Measurements from ENCODE around the gene HECW1.

DNA sequence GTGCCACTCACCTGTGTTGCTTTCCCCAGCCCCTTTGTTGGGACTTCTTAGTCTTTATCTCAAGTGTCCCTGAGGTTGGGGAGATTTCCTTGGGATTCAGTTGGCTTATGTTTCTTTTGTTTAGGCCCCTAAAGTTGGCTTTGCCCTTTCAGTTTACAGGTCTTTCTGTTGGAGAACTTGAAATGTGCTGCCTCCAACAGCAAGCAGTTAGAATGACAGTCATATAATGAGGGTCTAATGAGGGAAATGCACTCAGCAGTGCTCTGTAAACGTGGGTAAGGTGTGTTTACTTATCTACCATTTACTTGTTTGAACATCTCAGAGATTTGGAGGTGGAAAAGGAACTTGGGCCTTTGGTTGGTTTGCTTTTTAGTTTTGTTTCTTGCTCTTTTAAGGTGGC, 279.1 kb downstream of the HECW1 start:
- TF ChIP-seq, protein P1, sequence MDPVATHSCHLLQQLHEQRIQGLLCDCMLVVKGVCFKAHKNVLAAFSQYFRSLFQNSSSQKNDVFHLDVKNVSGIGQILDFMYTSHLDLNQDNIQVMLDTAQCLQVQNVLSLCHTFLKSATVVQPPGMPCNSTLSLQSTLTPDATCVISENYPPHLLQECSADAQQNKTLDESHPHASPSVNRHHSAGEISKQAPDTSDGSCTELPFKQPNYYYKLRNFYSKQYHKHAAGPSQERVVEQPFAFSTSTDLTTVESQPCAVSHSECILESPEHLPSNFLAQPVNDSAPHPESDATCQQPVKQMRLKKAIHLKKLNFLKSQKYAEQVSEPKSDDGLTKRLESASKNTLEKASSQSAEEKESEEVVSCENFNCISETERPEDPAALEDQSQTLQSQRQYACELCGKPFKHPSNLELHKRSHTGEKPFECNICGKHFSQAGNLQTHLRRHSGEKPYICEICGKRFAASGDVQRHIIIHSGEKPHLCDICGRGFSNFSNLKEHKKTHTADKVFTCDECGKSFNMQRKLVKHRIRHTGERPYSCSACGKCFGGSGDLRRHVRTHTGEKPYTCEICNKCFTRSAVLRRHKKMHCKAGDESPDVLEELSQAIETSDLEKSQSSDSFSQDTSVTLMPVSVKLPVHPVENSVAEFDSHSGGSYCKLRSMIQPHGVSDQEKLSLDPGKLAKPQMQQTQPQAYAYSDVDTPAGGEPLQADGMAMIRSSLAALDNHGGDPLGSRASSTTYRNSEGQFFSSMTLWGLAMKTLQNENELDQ (tag by site-specific recombination; IDR thresholded peaks at IDR 0.05; ENCODE audit: low read depth), result no peak
- TF ChIP-seq ZNF311 (tag by site-specific recombination; IDR thresholded peaks at IDR 0.05; ENCODE audit: borderline replicate concordance) (no peak), ZNF830 (tag by site-specific recombination; IDR thresholded peaks at IDR 0.05; ENCODE audit: low read depth) (no peak), ZNF514 (tag by site-specific recombination; IDR thresholded peaks at IDR 0.05) (no peak)
